ENCODE results near the gene WWP2. TPM values are rescaled to one million over a fixed set of nuclear protein-coding genes. Genes with fewer than 3 reads are reported as not detected.

Gene WWP2
- 10 to 100 TPM; 24.8 to 43.0 (median 30.1) TPM for total RNA-seq

DNA sequence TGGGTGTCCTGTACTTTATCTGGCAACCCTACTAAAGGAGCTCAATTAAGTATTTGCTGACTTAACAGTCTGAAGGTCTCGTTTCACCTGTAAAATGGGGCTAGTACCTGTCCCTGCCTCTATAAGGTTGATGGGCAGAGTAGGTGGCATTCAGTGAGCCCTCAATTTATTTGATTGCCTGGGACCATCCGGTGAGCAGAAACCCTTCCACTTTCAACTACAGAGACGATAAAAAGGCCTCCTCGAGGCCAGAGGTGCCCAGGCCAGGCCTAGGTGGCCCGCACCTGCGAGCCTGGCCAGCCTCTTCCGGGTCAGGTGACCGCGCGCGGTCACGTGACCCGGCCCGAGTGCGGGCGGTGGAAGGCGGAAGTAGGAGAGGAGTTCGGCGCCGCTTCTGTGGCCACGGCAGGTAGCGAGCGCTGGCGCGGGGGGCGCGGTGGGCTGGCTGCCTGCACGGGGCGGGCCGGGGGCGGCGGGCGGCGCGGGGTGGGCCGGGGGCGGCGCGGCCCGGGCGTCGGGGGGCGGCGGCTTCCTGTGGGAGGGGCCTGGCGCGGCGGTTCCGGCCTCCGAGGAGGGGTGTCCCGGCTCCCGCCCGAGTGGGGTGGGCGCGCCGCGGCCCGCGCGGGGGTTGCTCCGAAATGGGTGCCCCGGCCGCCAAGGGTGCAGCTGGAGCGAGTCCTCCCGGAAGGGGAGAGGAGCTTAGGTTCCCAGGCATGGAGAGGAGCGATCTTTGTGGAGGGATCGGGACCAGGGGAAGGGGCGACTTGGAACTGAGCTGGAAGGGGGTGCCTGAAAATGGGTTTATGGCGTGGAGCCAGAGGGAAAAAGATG, at the start of gene WWP2:
Gene WWP2 (plus strand): TSS at position 350 of the 831 bp plus-strand sequence. CDS start 24,679 bp downstream, outside the sequence.
- DNase-seq (ENCODE audit: low spot score) (peak; percentile 32), ATAC-seq (ENCODE audit: low FRiP score) (peak; percentile 87)
- TF ChIP-seq, protein P1, sequence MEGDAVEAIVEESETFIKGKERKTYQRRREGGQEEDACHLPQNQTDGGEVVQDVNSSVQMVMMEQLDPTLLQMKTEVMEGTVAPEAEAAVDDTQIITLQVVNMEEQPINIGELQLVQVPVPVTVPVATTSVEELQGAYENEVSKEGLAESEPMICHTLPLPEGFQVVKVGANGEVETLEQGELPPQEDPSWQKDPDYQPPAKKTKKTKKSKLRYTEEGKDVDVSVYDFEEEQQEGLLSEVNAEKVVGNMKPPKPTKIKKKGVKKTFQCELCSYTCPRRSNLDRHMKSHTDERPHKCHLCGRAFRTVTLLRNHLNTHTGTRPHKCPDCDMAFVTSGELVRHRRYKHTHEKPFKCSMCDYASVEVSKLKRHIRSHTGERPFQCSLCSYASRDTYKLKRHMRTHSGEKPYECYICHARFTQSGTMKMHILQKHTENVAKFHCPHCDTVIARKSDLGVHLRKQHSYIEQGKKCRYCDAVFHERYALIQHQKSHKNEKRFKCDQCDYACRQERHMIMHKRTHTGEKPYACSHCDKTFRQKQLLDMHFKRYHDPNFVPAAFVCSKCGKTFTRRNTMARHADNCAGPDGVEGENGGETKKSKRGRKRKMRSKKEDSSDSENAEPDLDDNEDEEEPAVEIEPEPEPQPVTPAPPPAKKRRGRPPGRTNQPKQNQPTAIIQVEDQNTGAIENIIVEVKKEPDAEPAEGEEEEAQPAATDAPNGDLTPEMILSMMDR (IDR thresholded peaks at IDR 0.05): no peak

DNA sequence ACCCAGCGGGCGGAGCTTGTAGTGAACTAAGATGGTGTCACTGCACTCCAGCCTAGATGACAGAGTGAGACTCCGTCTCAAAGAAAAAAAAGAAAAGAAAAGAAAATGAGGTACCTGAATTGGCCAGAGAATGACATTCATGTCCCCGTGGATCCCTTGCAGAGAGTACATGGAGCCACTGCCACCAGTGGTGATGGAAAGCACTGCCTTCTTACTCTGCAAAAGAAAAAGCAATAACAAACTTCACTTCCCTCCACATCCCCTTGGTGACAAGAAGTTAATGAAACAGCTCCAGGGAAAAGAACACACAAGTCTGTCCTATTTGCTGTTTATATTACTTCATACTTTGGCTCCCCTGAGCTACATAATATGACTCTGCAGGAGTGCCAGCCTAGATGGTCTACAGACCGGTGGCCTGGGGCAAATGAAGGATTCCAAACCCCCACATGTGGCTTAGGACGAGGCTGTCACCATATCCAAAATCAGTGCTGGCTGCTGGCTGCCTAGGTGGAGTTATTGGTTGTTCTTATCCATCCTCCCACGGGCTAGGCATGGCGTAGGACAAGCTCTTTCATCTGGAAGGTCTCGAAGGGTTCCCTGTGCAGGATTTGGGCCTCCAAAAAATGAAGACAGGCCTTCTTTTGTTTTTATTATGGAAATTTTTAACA, 49.1 kb upstream of the WWP2 start:
- DNase-seq (ENCODE audit: low spot score) (no peak), ATAC-seq (ENCODE audit: low FRiP score) (no peak)

DNA sequence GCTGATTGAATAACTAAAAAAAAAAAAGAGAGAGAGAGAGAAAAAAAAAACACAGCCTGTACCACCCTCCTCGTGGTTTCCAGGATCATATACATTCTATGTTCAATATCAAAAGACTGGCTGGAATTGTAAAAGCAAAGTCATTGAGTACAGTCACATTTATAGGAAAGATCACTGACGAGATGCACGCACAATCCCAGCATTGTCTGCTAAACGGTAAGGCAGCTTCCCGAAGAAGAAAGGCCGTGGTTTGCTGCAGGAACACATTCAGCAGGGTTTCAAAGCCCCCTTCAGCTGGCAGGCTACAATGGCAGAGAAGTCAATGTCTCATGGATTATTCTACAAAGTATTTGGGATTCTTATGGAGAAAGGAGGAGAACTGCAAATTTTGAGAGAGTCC, 45.1 kb upstream of the WWP2 start:
- TF ChIP-seq, protein P1 (IDR thresholded peaks at IDR 0.05): no peak
- ATAC-seq (ENCODE audit: low FRiP score) (no peak), DNase-seq (ENCODE audit: low spot score) (no peak)

More for the DNA sequence above, 49.1 kb upstream of the WWP2 start:
- TF ChIP-seq, protein P1 (IDR thresholded peaks at IDR 0.05): no peak

DNA sequence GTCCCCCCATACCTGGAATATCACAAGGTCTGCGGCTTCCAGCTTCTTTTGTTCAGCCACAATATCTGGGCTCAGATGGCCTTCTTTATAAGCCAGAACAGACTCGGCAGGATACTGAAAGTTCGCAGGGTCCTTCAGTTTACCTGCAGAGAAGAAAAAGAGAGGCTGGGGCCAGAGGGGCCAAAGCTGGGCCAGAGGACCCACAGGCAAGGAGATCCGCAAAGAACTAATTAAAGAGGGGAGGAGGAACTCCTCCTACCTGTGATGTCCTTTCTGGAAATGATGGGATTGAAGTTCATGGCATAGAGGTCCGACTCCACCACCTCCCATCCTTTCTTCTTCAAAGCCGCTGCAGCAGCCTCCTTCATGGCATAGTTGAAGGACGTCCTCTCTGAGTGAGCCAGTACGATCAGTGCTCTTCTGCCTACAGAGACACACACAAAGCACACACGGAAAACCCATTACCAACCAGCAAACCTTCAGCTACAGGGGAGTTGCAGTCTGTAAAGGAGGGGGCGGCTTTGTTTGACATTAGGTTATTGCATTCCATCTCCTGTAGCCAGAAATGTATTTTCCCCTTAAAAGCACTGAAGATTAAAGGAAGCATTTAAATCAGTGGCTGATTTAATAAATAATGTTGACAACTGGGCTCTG, 43.9 kb upstream of the WWP2 start:
- TF ChIP-seq, protein P1 (IDR thresholded peaks at IDR 0.05): no peak
- DNase-seq (ENCODE audit: low spot score): no peak
- ATAC-seq (ENCODE audit: low FRiP score): no peak

DNA sequence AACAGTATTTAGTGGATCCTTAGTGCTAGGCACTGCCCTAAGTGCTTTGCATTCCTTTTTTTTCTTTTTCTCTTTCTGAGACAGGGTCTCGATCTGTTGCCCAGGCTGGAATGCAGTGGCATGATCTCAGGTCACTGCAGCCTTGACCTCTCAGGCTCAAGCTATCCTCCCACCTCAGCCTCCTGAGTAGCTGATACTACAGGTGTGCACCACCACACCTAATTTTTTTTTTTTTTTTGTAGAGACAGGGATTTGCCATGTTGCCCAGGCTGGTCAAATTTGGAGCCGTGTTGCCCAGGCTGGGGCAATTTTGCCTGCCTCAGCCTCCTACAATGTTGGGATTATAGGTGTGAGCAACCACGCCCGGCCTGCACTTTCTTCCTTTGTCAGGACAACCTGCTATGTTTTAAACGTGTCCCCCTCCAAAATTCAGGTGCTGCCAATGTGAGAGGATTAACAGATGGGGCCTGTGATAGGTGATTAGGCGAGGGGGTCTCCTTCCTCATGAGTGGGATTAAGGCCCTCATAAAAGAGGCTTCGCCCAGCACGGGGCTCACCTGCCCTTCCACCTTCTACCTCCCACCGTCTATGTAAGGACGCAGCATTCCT, 41.2 kb upstream of the WWP2 start:
- DNase-seq (ENCODE audit: low spot score): no peak
- no peak for ATAC-seq (ENCODE audit: low FRiP score)
- TF ChIP-seq, protein P1 (IDR thresholded peaks at IDR 0.05): no peak

DNA sequence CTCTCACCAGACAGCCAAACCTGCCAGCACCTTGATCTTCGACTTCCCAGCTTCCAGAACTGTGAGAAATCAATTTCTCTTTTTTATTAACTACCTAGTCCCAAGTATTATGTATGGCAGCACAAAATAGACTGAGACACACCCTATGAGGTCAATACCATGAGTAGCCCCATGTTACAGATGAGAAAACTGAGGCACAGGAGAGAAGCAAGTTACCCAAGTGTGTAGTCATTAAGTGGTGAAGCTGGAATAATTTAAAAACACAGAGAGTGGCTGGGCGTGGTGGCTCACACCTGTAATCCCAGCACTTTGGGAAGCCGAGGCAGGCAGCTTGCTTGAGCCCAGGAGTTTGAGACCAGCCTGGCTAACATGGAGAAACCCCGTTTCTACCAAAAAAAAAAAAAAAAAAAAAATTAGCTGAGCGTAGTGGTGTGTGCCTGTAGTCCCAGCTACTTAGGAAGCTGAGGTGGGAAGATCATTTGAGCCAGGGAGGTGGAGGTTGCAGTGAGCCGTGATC, 40.6 kb upstream of the WWP2 start:
- no peak for ATAC-seq (ENCODE audit: low FRiP score)
- DNase-seq (ENCODE audit: low spot score): no peak
- TF ChIP-seq, protein P1 (IDR thresholded peaks at IDR 0.05): no peak

Data from omental fat pad (tissue), 4 donors.